GDM1 (cell line): Measurements from ENCODE around the gene CDC42BPB.
"Not testable (repeated sequence)": the region's sequence is repeated elsewhere in the genome, so short reads cannot be mapped to it uniquely, and the experiment has no call there.

ENCODE experiments used
- DNase-seq: peaks from one replicate; lab custom pipeline; 2025; lab: John Stamatoyannopoulos, UW

Gene CDC42BPB

GRCh38 chr14:102900631-102901571 is 156.4 kb downstream of the CDC42BPB start:
- no peak for DNase-seq

DNA sequence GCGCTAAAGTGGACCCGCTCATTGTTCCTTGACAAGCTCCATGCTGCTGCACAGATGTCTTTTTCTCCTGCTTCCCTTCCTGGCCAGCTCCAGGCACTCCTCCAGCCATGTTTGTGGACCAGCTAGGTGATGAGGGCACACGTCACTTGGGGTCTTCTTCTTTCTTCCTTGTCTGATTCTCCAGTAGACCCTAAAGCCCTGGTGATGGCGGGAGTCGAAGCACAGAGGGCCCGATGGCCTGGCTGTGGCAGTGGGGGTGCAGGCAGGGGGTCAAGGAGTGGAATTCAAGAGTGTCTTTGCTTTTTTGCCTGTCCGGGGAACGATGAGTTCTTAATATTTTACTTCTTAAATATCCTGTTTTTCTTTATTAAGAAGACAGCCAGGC is 157.8 kb downstream of the CDC42BPB start:
- DNase-seq, result no peak

DNA sequence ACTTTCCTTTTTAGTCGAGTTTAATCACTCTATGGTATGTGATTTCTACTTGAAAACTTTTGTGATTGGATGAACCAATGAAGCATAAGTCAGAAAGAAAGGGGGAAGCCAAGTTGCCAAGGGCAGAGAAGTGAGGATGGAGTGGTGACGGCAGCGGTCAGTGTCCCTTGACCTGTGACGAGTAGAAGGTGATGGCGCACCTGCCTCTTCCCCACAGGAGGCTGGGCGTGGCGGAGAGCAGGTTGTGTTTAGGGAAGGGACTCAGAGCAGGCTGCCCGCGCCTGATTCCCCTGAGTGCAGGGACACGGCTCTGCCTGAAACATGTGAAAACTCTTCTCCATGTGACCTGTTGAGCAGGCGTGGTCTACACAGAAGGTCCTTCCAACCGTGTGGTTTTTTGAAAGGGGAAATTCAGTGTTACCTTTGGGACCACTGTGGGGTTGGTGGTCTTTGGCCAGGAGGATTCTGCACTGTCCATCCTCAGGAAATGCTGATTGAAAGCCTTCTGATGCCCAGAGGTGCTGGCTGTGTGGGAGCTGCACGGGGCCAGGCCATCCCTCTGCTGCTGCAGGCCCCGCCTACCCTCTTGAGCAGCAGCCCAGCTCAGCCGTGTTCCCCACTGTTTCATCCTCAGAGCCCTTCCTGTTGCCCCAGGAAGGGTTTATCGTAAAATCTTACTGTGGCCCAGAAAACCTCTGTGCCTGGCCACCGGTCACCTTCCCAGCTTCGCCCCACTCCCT is 158.4 kb downstream of the CDC42BPB start:
- DNase-seq, result no peak

GRCh38 chr14:102898298-102898697 is 159.1 kb downstream of the CDC42BPB start:
- no peak for DNase-seq

GRCh38 chr14:102897299-102898027 is 159.9 kb downstream of the CDC42BPB start:
- DNase-seq, result no peak

DNA sequence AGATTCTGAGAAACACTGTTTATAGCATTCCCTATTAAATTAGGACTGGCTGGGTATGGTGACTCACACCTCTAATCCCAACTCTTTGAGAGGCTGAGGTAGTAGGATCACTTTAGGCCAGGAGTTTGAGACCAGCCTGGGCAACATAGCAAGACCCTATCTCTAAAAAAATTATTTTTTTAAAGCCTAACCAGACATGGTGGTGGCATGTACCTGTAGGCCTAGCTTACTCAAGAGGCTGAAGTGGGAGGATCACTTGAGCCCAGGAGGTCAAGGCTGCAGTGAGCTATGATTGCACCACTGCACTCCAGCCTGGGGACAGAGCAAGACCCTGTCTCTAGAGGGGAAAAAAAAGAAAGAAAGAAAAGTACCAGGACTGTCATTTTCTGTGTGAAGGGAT is 160.6 kb downstream of the CDC42BPB start:
- not testable (repeated sequence) for DNase-seq

- no peak for DNase-seq
These were observed 163.9 kb downstream of the CDC42BPB start for GRCh38 chr14:102893452-102893851.

DNA sequence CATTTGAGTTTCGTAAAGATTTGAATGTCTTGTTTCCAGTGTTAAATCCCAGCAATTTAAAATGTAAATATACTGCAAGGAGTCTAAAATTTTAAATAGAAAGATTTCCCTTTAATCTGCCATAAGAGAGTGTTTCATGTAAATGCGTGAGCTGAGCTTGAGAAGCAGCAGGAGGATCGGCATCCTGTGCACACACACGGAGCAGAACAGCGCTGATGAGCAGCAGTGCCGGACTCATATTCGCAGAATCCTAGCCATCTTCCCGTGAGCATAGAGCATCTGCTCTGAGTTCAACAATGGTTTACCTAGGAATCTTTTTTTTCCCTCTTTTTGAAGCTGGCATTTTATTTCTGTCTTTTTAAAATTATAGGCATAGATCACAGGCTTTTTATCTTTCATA is 164.7 kb downstream of the CDC42BPB start:
- no peak for DNase-seq

GRCh38 chr14:102891556-102891955 is 165.8 kb downstream of the CDC42BPB start:
- DNase-seq, result no peak

DNA sequence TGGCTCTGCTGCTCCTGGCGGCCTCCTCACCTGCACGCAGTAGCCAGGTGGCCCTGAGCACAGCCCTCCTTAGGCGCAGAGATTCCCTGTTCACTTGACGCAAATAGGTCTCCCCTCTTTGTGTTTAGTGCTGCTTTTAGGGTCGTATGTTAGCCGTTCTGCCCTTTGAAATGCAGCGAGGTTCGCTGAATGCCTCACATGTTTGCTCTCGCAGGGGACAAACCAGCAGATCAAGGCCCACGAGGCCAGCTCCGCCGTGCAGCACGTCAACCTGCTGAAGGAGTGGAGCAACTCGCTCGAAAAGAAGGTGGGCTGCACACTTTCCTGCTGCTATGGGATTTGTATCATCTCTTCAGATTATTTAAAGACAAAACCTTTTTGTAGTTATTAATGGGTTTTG is 166.2 kb downstream of the CDC42BPB start:
- no peak for DNase-seq

DNA sequence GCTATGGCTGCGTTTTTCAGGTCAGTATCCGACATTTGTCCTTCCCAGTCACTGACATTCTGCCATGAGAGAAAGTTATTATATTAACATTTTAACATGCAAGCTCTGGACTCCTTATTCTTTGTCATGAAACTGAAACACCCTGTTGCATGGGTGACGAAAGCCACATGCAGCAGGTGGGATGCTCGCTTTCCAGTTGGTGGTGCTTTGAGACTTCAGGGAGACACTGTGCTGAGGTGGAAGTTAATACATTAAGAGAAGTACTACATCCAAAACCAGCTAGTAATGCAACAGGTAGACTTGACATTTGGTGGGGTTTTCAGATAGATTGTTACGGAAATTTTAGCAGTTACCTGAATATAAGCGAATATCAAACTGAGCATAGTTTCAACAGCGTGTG is 167.7 kb downstream of the CDC42BPB start:
- DNase-seq, result no peak

- DNase-seq, result no peak
These were observed 168.6 kb downstream of the CDC42BPB start for GRCh38 chr14:102888748-102889147.

DNA sequence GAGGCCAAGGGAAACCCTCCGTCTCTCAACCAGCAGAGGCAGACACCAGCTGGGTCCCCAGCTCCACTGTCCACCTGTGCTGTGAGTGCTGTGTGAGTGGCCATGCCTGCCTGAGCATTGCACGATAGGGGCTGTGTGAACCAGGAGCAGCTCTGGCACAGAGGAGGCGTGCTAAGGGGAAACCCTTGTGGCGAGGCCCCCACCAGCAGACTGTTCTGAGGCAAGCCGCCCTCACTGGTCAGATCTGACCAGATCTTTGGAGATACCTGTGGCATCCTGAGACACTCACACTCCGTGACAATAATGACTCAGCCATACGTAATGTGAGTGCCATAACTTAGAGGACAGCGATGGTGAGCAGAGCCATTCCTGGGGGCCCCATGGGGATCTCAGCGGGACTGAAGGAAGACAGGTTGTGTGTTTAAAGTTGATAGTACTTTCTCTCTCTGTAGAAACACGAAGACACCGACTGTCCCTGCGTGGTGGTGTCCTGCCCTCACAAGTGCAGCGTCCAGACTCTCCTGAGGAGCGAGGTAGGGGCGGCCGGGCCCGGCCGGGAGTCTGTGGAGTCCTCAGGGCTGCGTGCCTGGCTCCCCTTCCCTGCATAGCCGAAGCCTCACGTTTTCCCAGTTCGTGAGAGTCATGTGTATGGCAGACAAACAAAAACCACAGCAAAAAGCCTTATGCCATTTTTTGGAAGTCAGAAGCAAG is 171.5 kb downstream of the CDC42BPB start:
- DNase-seq, result no peak

DNA sequence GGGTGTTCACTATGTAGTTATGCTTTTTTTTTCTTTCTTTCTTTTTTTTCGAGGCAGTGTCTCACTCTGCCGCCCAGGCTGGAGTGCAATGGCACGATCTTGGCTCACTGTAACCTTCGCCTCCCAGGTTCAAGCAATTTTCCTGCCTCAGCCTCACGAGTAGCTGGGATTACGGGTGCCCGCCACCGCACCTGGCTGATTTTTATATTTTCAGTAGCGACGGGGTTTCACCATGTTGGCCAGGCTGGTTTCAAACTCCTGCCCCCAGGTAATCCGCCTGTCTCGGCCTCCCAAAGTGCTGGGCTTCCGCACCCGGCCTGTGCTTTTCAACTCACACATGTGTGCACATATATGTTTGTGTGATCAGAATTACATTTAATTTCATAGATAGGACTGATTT is 173.8 kb downstream of the CDC42BPB start:
- no peak for DNase-seq

- DNase-seq, result no peak
These were observed 174.2 kb downstream of the CDC42BPB start for GRCh38 chr14:102883089-102883541.
